ENCODE data around the gene KCNC3. TPM values are rescaled to one million over a fixed set of nuclear protein-coding genes. Genes with fewer than 3 reads are reported as not detected.

Gene KCNC3
- total RNA-seq, 2 experiments from 2014 or later: 1.3 to 2.3 TPM

DNA sequence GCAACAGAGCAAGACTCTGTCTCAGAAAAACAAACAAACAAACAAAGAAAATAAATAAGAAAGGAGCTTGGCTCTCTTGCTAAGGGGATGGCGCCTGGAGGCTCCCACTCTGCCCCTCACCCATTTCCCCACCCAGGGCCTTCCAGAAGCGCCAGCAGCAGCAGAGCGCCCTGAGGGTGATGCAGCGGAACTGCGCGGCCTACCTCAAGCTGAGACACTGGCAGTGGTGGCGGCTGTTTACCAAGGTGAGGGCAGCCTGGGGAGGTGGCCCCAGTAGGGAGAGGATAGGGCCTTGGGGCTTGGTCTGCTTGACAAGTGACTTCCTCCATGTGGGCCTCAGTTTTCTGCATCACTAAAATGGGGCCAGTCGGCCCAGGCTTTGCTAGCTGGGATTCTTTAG, 66.0 kb downstream of the KCNC3 start:
- Mint-ChIP-seq H3K9me3 (ENCODE audit: low read depth) (no peaks in the 10 kb centered on the region), H3K4me3 (no peak overlapping the region), H3K27me3 (peaks cover 2% of the 10 kb centered on the region), H3K36me3 (no peaks in the 10 kb centered on the region), H3K4me1 (no peaks in the 10 kb centered on the region), H3K27ac (no peak overlapping the region)
- DNase-seq: no peak
- CTCF ChIA-PET: no interaction called here
- no peak for ATAC-seq

Other genes with a start within 250 kb of the KCNC3 start
- not detected for gene IZUMO2, start 166.1 kb downstream of the KCNC3 start, total RNA-seq
- not detected for gene MYH14, start 125.8 kb downstream of the KCNC3 start, total RNA-seq
- gene NAPSA, start 36.3 kb upstream of the KCNC3 start, total RNA-seq: 1 to 10 TPM; 5.3 to 8.8 TPM
- 10 to 100 TPM; 62.2 to 69.8 TPM for gene NR1H2, start 47.1 kb upstream of the KCNC3 start, total RNA-seq
- gene POLD1, start 55.0 kb upstream of the KCNC3 start, total RNA-seq: 100 to 1,000 TPM; 158 to 215 TPM
- gene SPIB, start 89.6 kb upstream of the KCNC3 start, total RNA-seq: under 1 TPM; 0.23 to 0.66 TPM
- gene MYBPC2, start 103.5 kb upstream of the KCNC3 start, total RNA-seq: not detected
- gene EMC10, start 147.1 kb upstream of the KCNC3 start, total RNA-seq: 10 to 100 TPM; 47.8 to 57.2 TPM
- gene GARIN5A, start 147.5 kb upstream of the KCNC3 start, total RNA-seq: not detected
- gene JOSD2, start 181.8 kb upstream of the KCNC3 start, total RNA-seq: 10 to 100 TPM; 40.2 to 41.7 TPM
- gene ASPDH, start 184.5 kb upstream of the KCNC3 start, total RNA-seq: not detected
- gene LRRC4B, start 239.1 kb upstream of the KCNC3 start, total RNA-seq: not detected